Activated naive CD4-positive, alpha-beta T cell treated with anti-CD3 and anti-CD28 coated beads, Interleukin-2, amount 10 ng/mL, durations not matched to agents 7 days and 5 days (primary cell): Measurements from ENCODE around the gene USP21.
A peak's percentile ranks its signal among the peaks of the same experiment; 100 is the strongest.

Experiments
- CTCF ChIA-PET: fragments of 350-600 bp; sonication (Branson Sonifier 250); formaldehyde crosslinking; loops from one replicate; lab custom pipeline; 2021; ENCODE audit warnings: antibody characterized with exemption; lab: Charles Lee
- DNase-seq: peaks from one replicate; pipeline ENCODE4 v3.0.0-alpha.2; 2020
- H3K27ac Mint-ChIP-seq: one replicate; pipeline ENCODE4 v1.8.0; 2021; ENCODE audit warnings: mild to moderate bottlenecking, moderate library complexity, mixed read lengths
- H3K27me3 Mint-ChIP-seq: one replicate; pipeline ENCODE4 v1.8.0; 2021; ENCODE audit warnings: mild to moderate bottlenecking, mixed read lengths
- H3K36me3 Mint-ChIP-seq: one replicate; pipeline ENCODE4 v1.8.0; 2021; ENCODE audit warnings: mixed read lengths
- H3K4me1 Mint-ChIP-seq: one replicate; pipeline ENCODE4 v1.8.0; 2021; ENCODE audit warnings: mixed read lengths
- H3K4me3 Mint-ChIP-seq: one replicate; pipeline ENCODE4 v1.8.0; 2021; ENCODE audit warnings: mild to moderate bottlenecking, moderate library complexity, mixed read lengths
- H3K9me3 Mint-ChIP-seq: one replicate; pipeline ENCODE4 v1.8.0; 2021; ENCODE audit warnings: mixed read lengths

Gene USP21

GRCh38 chr1:161196111-161196510 lies 36.8 kb downstream of the USP21 start:
- DNase-seq, result no peak
- H3K9me3 Mint-ChIP-seq, result no peaks in the 10 kb centered on the region
- H3K36me3 Mint-ChIP-seq, result no peaks in the 10 kb centered on the region
- CTCF ChIA-PET, result no interaction called here
- H3K4me3 Mint-ChIP-seq, result no peak overlapping the region
- peaks cover 70% of the 10 kb centered on the region for H3K4me1 Mint-ChIP-seq
- no peaks in the 10 kb centered on the region for H3K27me3 Mint-ChIP-seq
- no peak overlapping the region for H3K27ac Mint-ChIP-seq

- DNase-seq, result no peak
- H3K27ac Mint-ChIP-seq, result peak overlapping the region; percentile 55
- H3K4me1 Mint-ChIP-seq, result peaks cover 70% of the 10 kb centered on the region
Observed at GRCh38 chr1:161196521-161197451, 37.5 kb downstream of the USP21 start.

GRCh38 chr1:161197560-161198193 lies 38.4 kb downstream of the USP21 start:
- no peaks in the 10 kb centered on the region for H3K9me3 Mint-ChIP-seq
- H3K27ac Mint-ChIP-seq, result no peak overlapping the region
- CTCF ChIA-PET, result interaction anchor here (1.4 kb wide), 1 partner anchor 12 kb away, joined by 5 read pairs; no protein-coding TSS in a partner anchor
- no peak overlapping the region for H3K4me3 Mint-ChIP-seq
- H3K27me3 Mint-ChIP-seq, result no peaks in the 10 kb centered on the region
- H3K36me3 Mint-ChIP-seq, result peaks cover 3% of the 10 kb centered on the region
- H3K4me1 Mint-ChIP-seq, result peaks cover 70% of the 10 kb centered on the region
- no peak for DNase-seq

More at GRCh38 chr1:161196521-161197451, 37.5 kb downstream of the USP21 start:
- Mint-ChIP-seq H3K4me3 (no peak overlapping the region), H3K9me3 (no peaks in the 10 kb centered on the region), H3K36me3 (no peaks in the 10 kb centered on the region), H3K27me3 (no peaks in the 10 kb centered on the region)
- CTCF ChIA-PET, result interaction anchor here (1.4 kb wide), 1 partner anchor 11 kb away, joined by 5 read pairs; no protein-coding TSS in a partner anchor

- CTCF ChIA-PET, result interaction anchor here (1.4 kb wide), 1 partner anchor 12 kb away, joined by 4 read pairs; no protein-coding TSS in a partner anchor
- Mint-ChIP-seq H3K4me3 (no peak overlapping the region), H3K9me3 (no peaks in the 10 kb centered on the region), H3K27me3 (no peaks in the 10 kb centered on the region), H3K4me1 (peaks cover 69% of the 10 kb centered on the region), H3K36me3 (peaks cover 7% of the 10 kb centered on the region), H3K27ac (no peak overlapping the region)
- DNase-seq, result no peak
Observed at GRCh38 chr1:161198194-161198896, 39.0 kb downstream of the USP21 start.

GRCh38 chr1:161198897-161199431 lies 39.7 kb downstream of the USP21 start, which contains the start of gene ADAMTS4:
TSS of gene ADAMTS4 (minus strand) at chr1:161199054. CDS start at chr1:161198627, 427 bp downstream.
- H3K27ac Mint-ChIP-seq, result peak within 1 kb of the TSS; percentile 97
- H3K36me3 Mint-ChIP-seq, result peaks cover 13% of the 10 kb centered on the region
- peaks cover 74% of the 10 kb centered on the region for H3K4me1 Mint-ChIP-seq
- H3K4me3 Mint-ChIP-seq, result no peak within 1 kb of the TSS
- no peak for DNase-seq
- CTCF ChIA-PET, result interaction anchor here (1.4 kb wide), 1 partner anchor 12 kb away, joined by 4 read pairs; no protein-coding TSS in a partner anchor
- H3K9me3 Mint-ChIP-seq, result no peaks in the 10 kb centered on the region
- H3K27me3 Mint-ChIP-seq, result no peaks in the 10 kb centered on the region

- H3K27ac Mint-ChIP-seq, result peak overlapping the region; percentile 97
- H3K36me3 Mint-ChIP-seq, result peaks cover 19% of the 10 kb centered on the region
- no peak overlapping the region for H3K4me3 Mint-ChIP-seq
- no peaks in the 10 kb centered on the region for H3K27me3 Mint-ChIP-seq
- no peak for DNase-seq
- H3K9me3 Mint-ChIP-seq, result no peaks in the 10 kb centered on the region
- peaks cover 80% of the 10 kb centered on the region for H3K4me1 Mint-ChIP-seq
- CTCF ChIA-PET, result interaction anchor here (1.4 kb wide), 1 partner anchor 13 kb away, joined by 4 read pairs; no protein-coding TSS in a partner anchor
Observed at GRCh38 chr1:161199506-161200139, 40.3 kb downstream of the USP21 start.

GRCh38 chr1:161200421-161200991 lies 41.2 kb downstream of the USP21 start:
- no peaks in the 10 kb centered on the region for H3K9me3 Mint-ChIP-seq
- peaks cover 27% of the 10 kb centered on the region for H3K36me3 Mint-ChIP-seq
- CTCF ChIA-PET, result interaction anchor here (0.6 to 7.6 kb wide), 6 partner anchors 8 to 182 kb away, joined by 3 to 42 read pairs (median 18); partner anchors contain the start of genes PPOX and TOMM40L
- DNase-seq, result peak; percentile 36
- peaks cover 78% of the 10 kb centered on the region for H3K4me1 Mint-ChIP-seq
- H3K27me3 Mint-ChIP-seq, result no peaks in the 10 kb centered on the region
- peak overlapping the region; percentile 97 for H3K27ac Mint-ChIP-seq
- peak overlapping the region; percentile 39 for H3K4me3 Mint-ChIP-seq

GRCh38 chr1:161200992-161201835 lies 41.9 kb downstream of the USP21 start:
- Mint-ChIP-seq H3K27me3 (no peaks in the 10 kb centered on the region), H3K27ac (peak overlapping the region; percentile 97), H3K36me3 (peaks cover 34% of the 10 kb centered on the region), H3K9me3 (no peaks in the 10 kb centered on the region), H3K4me3 (peak overlapping the region; percentile 94), H3K4me1 (peaks cover 82% of the 10 kb centered on the region)
- DNase-seq, result peak; percentile 32
- CTCF ChIA-PET, result interaction anchor here (0.6 to 7.6 kb wide), 7 partner anchors 8 to 181 kb away, joined by 3 to 42 read pairs (median 12); partner anchors contain the start of genes PPOX and TOMM40L

- Mint-ChIP-seq H3K4me1 (peaks cover 84% of the 10 kb centered on the region), H3K4me3 (peak within 1 kb of the TSS; percentile 94), H3K9me3 (no peaks in the 10 kb centered on the region), H3K36me3 (peaks cover 42% of the 10 kb centered on the region), H3K27ac (peak within 1 kb of the TSS; percentile 97), H3K27me3 (no peaks in the 10 kb centered on the region)
- peak; percentile 99 for DNase-seq
- CTCF ChIA-PET, result interaction anchor here (1.1 to 7.6 kb wide), 8 partner anchors 9 to 180 kb away, joined by 3 to 42 read pairs (median 9); partner anchors contain the start of genes PPOX and TOMM40L
Observed at GRCh38 chr1:161201836-161202712, 42.8 kb downstream of the USP21 start, which contains the start of gene NDUFS2. TSS of gene NDUFS2 (plus strand) at chr1:161202367. CDS start at chr1:161202386, 19 bp downstream.

- DNase-seq, result no peak
- H3K36me3 Mint-ChIP-seq, result peaks cover 71% of the 10 kb centered on the region
- H3K9me3 Mint-ChIP-seq, result no peaks in the 10 kb centered on the region
- peaks cover 65% of the 10 kb centered on the region for H3K4me1 Mint-ChIP-seq
- no peak overlapping the region for H3K27ac Mint-ChIP-seq
- no peak overlapping the region for H3K4me3 Mint-ChIP-seq
- H3K27me3 Mint-ChIP-seq, result no peaks in the 10 kb centered on the region
- CTCF ChIA-PET, result interaction anchor here (0.9 to 7.6 kb wide), 6 partner anchors 11 to 176 kb away, joined by 3 to 42 read pairs (median 8); partner anchors contain the start of gene TOMM40L
Observed at GRCh38 chr1:161206411-161207140, 47.3 kb downstream of the USP21 start.
